Measurements from ENCODE around the gene CTNNB1. TPM values are rescaled to one million over a fixed set of nuclear protein-coding genes. Genes with fewer than 3 reads are reported as not detected.

The CTNNB1 gene
- total RNA-seq, 4 donors from 2014 or later = 340 to 406 (median 367) TPM

GRCh38 chr3:41237907-41238306 is 38.6 kb downstream of the CTNNB1 start:
- H3K27me3 ChIP-seq = no peaks in the 10 kb centered on the region
- H3K27ac ChIP-seq (replicated peaks in 1 of 4) = no peak overlapping the region
- intact Hi-C loops (cut with DNase I) = no loop called here
- H3K36me3 ChIP-seq = peaks cover 63 to 98% (median 83%) of the 10 kb centered on the region in 4 donors
- peaks cover 0 to 26% (median 22%) of the 10 kb centered on the region in 4 donors for H3K4me1 ChIP-seq
- no peaks in the 10 kb centered on the region for H3K9me3 ChIP-seq
- 83% methylated on average over 3 of the region's 3 CpGs for whole genome bisulfite sequencing
- no peak for DNase-seq (ENCODE audit: extremely low spot score)
- no peak for TF ChIP-seq POLR2AphosphoS5 (IDR thresholded peaks at IDR 0.05)
- no peak for TF ChIP-seq EP300 (IDR thresholded peaks at IDR 0.05)
- no peak for TF ChIP-seq CTCF (IDR thresholded peaks at IDR 0.05)
- no peak for TF ChIP-seq POLR2A (IDR thresholded peaks at IDR 0.05; ENCODE audit: low read depth)
- H3K4me3 ChIP-seq = no peak overlapping the region

- Histone ChIP-seq H3K9me3 (no peaks in the 10 kb centered on the region), H3K4me1 (peaks cover 2 to 21% (median 18%) of the 10 kb centered on the region in 4 donors), H3K27me3 (no peaks in the 10 kb centered on the region), H3K4me3 (no peak overlapping the region), H3K36me3 (peaks cover 51 to 85% (median 67%) of the 10 kb centered on the region in 4 donors), H3K27ac (replicated peaks in 1 of 4) (peak overlapping the region in 2 of 4 donors; percentile 5 to 36)
- no peak for DNase-seq (ENCODE audit: extremely low spot score)
- TF ChIP-seq POLR2AphosphoS5 (IDR thresholded peaks at IDR 0.05) (no peak), CTCF (IDR thresholded peaks at IDR 0.05) (no peak)
- intact Hi-C loops (cut with DNase I) = no loop called here
- WGBS = 41% methylated on average over 2 of the region's 2 CpGs
These were observed 40.3 kb downstream of the CTNNB1 start for GRCh38 chr3:41239587-41239986.

GRCh38 chr3:41241161-41241560 is 41.9 kb downstream of the CTNNB1 start:
- Histone ChIP-seq H3K27ac (replicated peaks in 1 of 4) (no peak overlapping the region), H3K36me3 (peaks cover 39 to 72% (median 63%) of the 10 kb centered on the region in 4 donors), H3K9me3 (no peaks in the 10 kb centered on the region), H3K27me3 (no peaks in the 10 kb centered on the region), H3K4me3 (no peak overlapping the region), H3K4me1 (peaks cover 2 to 15% (median 11%) of the 10 kb centered on the region in 4 donors)
- DNase-seq (ENCODE audit: extremely low spot score) = no peak
- TF ChIP-seq POLR2AphosphoS5 (IDR thresholded peaks at IDR 0.05) = no peak
- TF ChIP-seq EP300 (IDR thresholded peaks at IDR 0.05) = no peak
- no peak for TF ChIP-seq POLR2A (IDR thresholded peaks at IDR 0.05; ENCODE audit: low read depth)
- no peak for TF ChIP-seq CTCF (IDR thresholded peaks at IDR 0.05)
- intact Hi-C loops (cut with DNase I) = no loop called here
- 92% methylated on average over 4 of the region's 4 CpGs for WGBS

- Histone ChIP-seq H3K36me3 (peaks cover 32 to 64% (median 55%) of the 10 kb centered on the region in 4 donors), H3K27ac (replicated peaks in 1 of 4) (no peak overlapping the region), H3K4me3 (no peak overlapping the region), H3K9me3 (no peaks in the 10 kb centered on the region), H3K4me1 (peaks cover 2 to 19% (median 12%) of the 10 kb centered on the region in 4 donors), H3K27me3 (no peaks in the 10 kb centered on the region)
- TF ChIP-seq POLR2AphosphoS5 (IDR thresholded peaks at IDR 0.05) (peak in 1 of 2 donors; percentile 5), EP300 (IDR thresholded peaks at IDR 0.05) (no peak)
- no peak for DNase-seq (ENCODE audit: extremely low spot score)
- intact Hi-C loops (cut with DNase I) = no loop called here
- WGBS = 88% methylated on average over 7 of the region's 7 CpGs
These were observed 42.7 kb downstream of the CTNNB1 start for GRCh38 chr3:41241800-41242571.

GRCh38 chr3:41243183-41243582 is 43.9 kb downstream of the CTNNB1 start:
- no peak for DNase-seq (ENCODE audit: extremely low spot score)
- no peak for TF ChIP-seq POLR2A (IDR thresholded peaks at IDR 0.05; ENCODE audit: low read depth)
- WGBS = 60% methylated on average over 2 of the region's 2 CpGs
- Histone ChIP-seq H3K4me1 (peaks cover 2 to 25% (median 18%) of the 10 kb centered on the region in 4 donors), H3K27me3 (no peaks in the 10 kb centered on the region), H3K36me3 (peaks cover 20 to 52% (median 44%) of the 10 kb centered on the region in 4 donors), H3K4me3 (no peak overlapping the region), H3K27ac (replicated peaks in 1 of 4) (no peak overlapping the region), H3K9me3 (no peaks in the 10 kb centered on the region)
- intact Hi-C loops (cut with DNase I) = no loop called here

Data from esophagus muscularis mucosa (tissue), 4 donors.